ENCODE results near the gene CAMSAP2. TPM values are rescaled to one million over a fixed set of nuclear protein-coding genes. Genes with fewer than 3 reads are reported as not detected.
A peak's percentile ranks its signal among the peaks of the same experiment; 100 is the strongest.

CAMSAP2 gene
- total and polyA plus RNA-seq, 2 of the 8 experiments (the other 6 are each of a cell fraction or from before 2014, with no cell fraction given): 4.2 to 27.6 TPM

GRCh38 chr1:200899954-200900867 lies 161.5 kb downstream of the CAMSAP2 start:
- H3K56ac ChIP-seq (replicated peaks; ENCODE audit: insufficient read length, low read depth, low read length): no peak overlapping the region
- DNase-seq (ENCODE audit: low read depth in 1 of 2, low spot score in 2 of 2) (no peak), FAIRE-seq (no peak)
- H3K79me2 ChIP-seq (ENCODE audit: control insufficient read depth in 1 of 2, insufficient read depth in 2 of 2, low read length in 2 of 2): peaks cover 3 to 26% of the 10 kb centered on the region in 2 experiments
- H4K5ac ChIP-seq (ENCODE audit: insufficient read length, low read depth, low read length): no peak overlapping the region
- H2BK12ac ChIP-seq (ENCODE audit: low read depth, low read length): no peak overlapping the region
- 92% methylated on average over 15 of the region's 16 CpGs; no CpG with 5 or more reads in 1 of the 2 experiments for WGBS, 2 experiments (ENCODE audit: extremely low coverage in 1 of 2, insufficient coverage in 1 of 2, insufficient read length in 1 of 2, insufficient replicate concordance in 2 of 2, low coverage in 1 of 2, low lambda C conversion rate in 2 of 2, missing lambda C conversion rate in 1 of 2)
- POLR2A ChIA-PET (ENCODE audit: partially characterized antibody): interaction anchor here (0.7 to 15.2 kb wide), 7 partner anchors 7 to 27 kb away, joined by 3 to 208 read pairs (median 5); partner anchors contain the start of gene INAVA
- H3K9me3 ChIP-seq (ENCODE audit: insufficient read depth in 2 of 2, low read depth in 1 of 2, low read length in 1 of 2): no peaks in the 10 kb centered on the region
- H3K14ac ChIP-seq (ENCODE audit: insufficient read length): no peak overlapping the region
- H3K4ac ChIP-seq (replicated peaks; ENCODE audit: insufficient read length, low read depth, low read length): no peak overlapping the region
- no peak overlapping the region for H2AFZ ChIP-seq (ENCODE audit: low read length)
- peaks cover 11 to 52% (median 34%) of the 10 kb centered on the region in 4 experiments; a peak in 7 of 8 replicates for H3K36me3 ChIP-seq (ENCODE audit: control insufficient read depth in 2 of 4, insufficient read depth in 4 of 4, low read length in 3 of 4)
- no peak overlapping the region for H3K18ac ChIP-seq (ENCODE audit: extremely low read depth, low read length)
- no peak overlapping the region for H3K4me3 ChIP-seq (ENCODE audit: extremely low read depth in 1 of 4, insufficient read depth in 2 of 4, low read depth in 3 of 4, low read length in 4 of 4)
- TF ChIP-seq HDAC2 (IDR thresholded peaks at IDR 0.05; ENCODE audit: borderline replicate concordance in 1 of 2, low read depth in 2 of 2, low read length in 2 of 2) (no peak), POLR2A (IDR thresholded peaks at IDR 0.05; ENCODE audit: control extremely low read depth in 1 of 2, low read depth in 2 of 2, low read length in 2 of 2) (peak in 1 of 2 experiments; percentile 35; a peak in 1 of 3 replicates)
- no peak overlapping the region for H2BK20ac ChIP-seq (ENCODE audit: low read length)
- no peak overlapping the region for H2BK120ac ChIP-seq (replicated peaks; ENCODE audit: low read depth, low read length)
- H2BK15ac ChIP-seq (ENCODE audit: low read length): no peak overlapping the region
- H2AK5ac ChIP-seq (ENCODE audit: low read depth, low read length): no peak overlapping the region
- H3K79me1 ChIP-seq (ENCODE audit: low read depth, low read length): peaks cover 18% of the 10 kb centered on the region
- no peak overlapping the region for H3K4me2 ChIP-seq (ENCODE audit: insufficient read depth in 1 of 2, low read depth in 2 of 2, low read length in 2 of 2)
- H3K9ac ChIP-seq (replicated peaks in 1 of 4; ENCODE audit: extremely low read depth in 1 of 4, low read depth in 3 of 4, low read length in 3 of 4): no peak overlapping the region
- no peak overlapping the region for H3K23ac ChIP-seq (ENCODE audit: insufficient read length)
- H4K20me1 ChIP-seq (replicated peaks in 1 of 2; ENCODE audit: control insufficient read depth in 1 of 2, insufficient read depth in 2 of 2, low read length in 2 of 2): peaks cover 9 to 16% of the 10 kb centered on the region in 2 experiments
- no peak overlapping the region for H4K8ac ChIP-seq (ENCODE audit: extremely low read depth, insufficient read depth, low read length)
- no peaks in the 10 kb centered on the region for H3K23me2 ChIP-seq (ENCODE audit: low read depth, low read length)
- H3K4me1 ChIP-seq (replicated peaks in 1 of 4; ENCODE audit: control insufficient read depth in 3 of 4, insufficient read depth in 4 of 4, low read length in 3 of 4): peaks cover 0 to 15% (median 10%) of the 10 kb centered on the region in 4 experiments; a peak in 6 of 7 replicates
- no peaks in the 10 kb centered on the region for H3K27me3 ChIP-seq (replicated peaks in 1 of 4; ENCODE audit: control insufficient read depth in 3 of 4, extremely low read depth in 1 of 4, insufficient read depth in 3 of 4, low read length in 3 of 4)
- CTCF ChIA-PET (ENCODE audit: partially characterized antibody): interaction anchor here (0.9 to 3.0 kb wide), 7 partner anchors 10 to 72 kb away, joined by 3 to 17 read pairs (median 3); no protein-coding TSS in a partner anchor
- no peak overlapping the region for H4K91ac ChIP-seq (replicated peaks; ENCODE audit: insufficient read length, low read length)
- no peak overlapping the region; the same call in 1 of the 2 replicates for H2BK5ac ChIP-seq (ENCODE audit: low read depth, low read length)
- no peak overlapping the region for H3K27ac ChIP-seq (ENCODE audit: low read depth, low read length)
